HepG2 (cell line): ENCODE data around the gene SZRD1. TPM values are rescaled to one million over a fixed set of nuclear protein-coding genes. Genes with fewer than 3 reads are reported as not detected.
"Not testable (repeated sequence)": the region's sequence is repeated elsewhere in the genome, so short reads cannot be mapped to it uniquely, and the experiment has no call there.

ENCODE experiments used
- ATAC-seq: fragments of 200-7000 bp; cut with Tn5 transposase; 3 replicates; pipeline ENCODE4 v1.9.1; 2020; ENCODE audit warnings: mild to moderate bottlenecking, moderate library complexity
- BruUV-seq: library from RNA; stranded (reverse); fragments of 400-500 nt; replicated peaks from 2 replicates; lab custom pipeline; 2021; lab: Mats Ljungman, UMichigan
- CTCF ChIA-PET: fragments of 300-600 bp; formaldehyde crosslinking; extraction: SDS; loops from one replicate; lab custom pipeline; 2021; ENCODE audit warnings: low total read pairs, inconsistent platforms, low intra/inter-chr PET ratio; lab: Yijun Ruan, JAX
- POLR2A ChIA-PET: fragments of 350-600 bp; sonication (Branson Sonifier 250); formaldehyde crosslinking; loops from one replicate; lab custom pipeline; 2020; ENCODE audit warnings: antibody characterized with exemption, inconsistent platforms; lab: Yijun Ruan, JAX
- DNase-seq: peaks from one replicate; pipeline ENCODE4 v3.0.0-alpha.2; 2015; ENCODE audit warnings: low spot score
- FAIRE-seq: peaks from 3 replicates; lab custom pipeline; 2011; peaks lifted over from hg19 to GRCh38; lab: Jason Lieb, UNC
- H2AFZ ChIP-seq: one replicate; pipeline ENCODE4 v1.6.1; 2011; ENCODE audit warnings: low read length, inconsistent platforms
- H3K27ac ChIP-seq: fragments of 300-600 bp; 3 replicates; pipeline ENCODE4 v1.8.0; 2011; ENCODE audit warnings: mixed run types, mild to moderate bottlenecking, mixed read lengths, low read length, inconsistent platforms; ENCODE audit not compliant: insufficient read depth; ENCODE audit errors: extremely low read length
- H3K27me3 ChIP-seq, 2 experiments: fragments of 200-600 bp in 1 of 2; 2 replicates in 1 of 2; 3 replicates in 1 of 2; pipeline versions ENCODE4 v1.6.0 to v1.8.0; 2011; ENCODE audit warnings: low read length in 2 of 2, mild to moderate bottlenecking in 2 of 2, moderate library complexity in 2 of 2, inconsistent platforms in 1 of 2; ENCODE audit not compliant: insufficient read depth in 2 of 2, control insufficient read depth in 1 of 2
- H3K36me3 ChIP-seq, 2 experiments: fragments of 200-600 bp in 1 of 2; replicated peaks in 1 of 2; 2 replicates in 1 of 2; 3 replicates in 1 of 2; pipeline versions ENCODE4 v1.5.1 to v1.8.0; 2011; ENCODE audit warnings: low read length in 2 of 2, inconsistent platforms in 1 of 2; ENCODE audit not compliant: insufficient read depth in 2 of 2, control insufficient read depth in 1 of 2
- H3K4me1 ChIP-seq: 2 replicates; pipeline ENCODE4 v1.5.1; 2012; ENCODE audit warnings: low read length, inconsistent platforms; ENCODE audit not compliant: insufficient read depth
- H3K4me2 ChIP-seq: 2 replicates; pipeline ENCODE4 v1.6.0; 2011; ENCODE audit warnings: low read depth, low read length, inconsistent platforms
- H3K4me3 ChIP-seq, 3 experiments: fragments of 200-600 bp in 1 of 3; sonication (generic), shearing (Covaris generic) in 1 of 3; replicated peaks in 1 of 3; 2 replicates each; pipeline ENCODE4 v1.5.1; 2011 to 2016; ENCODE audit warnings: low read length in 3 of 3, inconsistent platforms in 2 of 3, low read depth in 2 of 3, mild to moderate bottlenecking in 2 of 3, control low read depth in 1 of 3, mixed read lengths in 1 of 3; ENCODE audit not compliant: insufficient read depth in 1 of 3
- H3K79me2 ChIP-seq: one replicate; pipeline ENCODE4 v1.6.1; 2011; ENCODE audit warnings: low read length, inconsistent platforms; ENCODE audit not compliant: insufficient read depth
- H3K9ac ChIP-seq: 2 replicates; pipeline ENCODE4 v1.6.0; 2011; ENCODE audit warnings: mild to moderate bottlenecking, low read depth, low read length, inconsistent platforms; ENCODE audit not compliant: insufficient read depth
- H3K9me3 ChIP-seq: 2 replicates; pipeline ENCODE4 v1.5.1; 2012; ENCODE audit warnings: mild to moderate bottlenecking, low read length
- H4K20me1 ChIP-seq: 2 replicates; pipeline ENCODE4 v1.6.0; 2011; ENCODE audit warnings: inconsistent platforms, mild to moderate bottlenecking, low read length, moderate library complexity; ENCODE audit not compliant: insufficient read depth
- ADNP ChIP-seq: sonication (generic); formaldehyde crosslinking; IDR thresholded peaks from 2 replicates; pipeline ENCODE4 v1.4.0; 2020; ENCODE audit warnings: missing genetic modification reagents
- CEBPG ChIP-seq: IDR thresholded peaks from 2 replicates; pipeline ENCODE4 v1.6.1; 2016
- FOXA3 ChIP-seq: IDR thresholded peaks from 2 replicates; pipeline ENCODE4 v1.6.1; 2016; ENCODE audit warnings: missing genetic modification reagents, missing compliant biosample characterization
- HNF4A ChIP-seq: sonication (generic); formaldehyde crosslinking; IDR thresholded peaks from 2 replicates; pipeline ENCODE4 v1.4.0; 2020; ENCODE audit warnings: missing genetic modification reagents
- HOXA3 ChIP-seq: sonication (generic); formaldehyde crosslinking; IDR thresholded peaks from 2 replicates; pipeline ENCODE4 v1.5.0; 2020; ENCODE audit warnings: missing genetic modification reagents
- MNT ChIP-seq: fragments of 450-650 bp; IDR thresholded peaks from 2 replicates; pipeline ENCODE4 v1.6.1; 2016
- PAXIP1 ChIP-seq: sonication (generic); formaldehyde crosslinking; conservative IDR thresholded peaks from 2 replicates; pipeline ENCODE4 v1.4.0; 2020; ENCODE audit warnings: mild to moderate bottlenecking, missing genetic modification reagents, moderate library complexity
- ZBTB33 ChIP-seq: sonication (generic); formaldehyde crosslinking; IDR thresholded peaks from 2 replicates; pipeline ENCODE4 v1.4.0; 2020; ENCODE audit warnings: missing genetic modification reagents
- ZMYM3 ChIP-seq: sonication (generic); formaldehyde crosslinking; IDR thresholded peaks from 2 replicates; pipeline ENCODE4 v1.5.1; 2020; ENCODE audit warnings: mild to moderate bottlenecking, missing genetic modification reagents
- ZNF121 ChIP-seq: sonication (generic); formaldehyde crosslinking; IDR thresholded peaks from 2 replicates; pipeline ENCODE4 v1.5.0; 2020; ENCODE audit warnings: mild to moderate bottlenecking, missing genetic modification reagents
- ZNF362 ChIP-seq: sonication (generic); formaldehyde crosslinking; IDR thresholded peaks from 2 replicates; pipeline ENCODE4 v1.4.0; 2020; ENCODE audit warnings: missing genetic modification reagents, mild to moderate bottlenecking, borderline replicate concordance
- ZNF460 ChIP-seq: sonication (generic); formaldehyde crosslinking; IDR thresholded peaks from 2 replicates; pipeline ENCODE4 v1.5.1; 2020; ENCODE audit warnings: missing genetic modification reagents, mild to moderate bottlenecking, borderline replicate concordance
- ZNF770 ChIP-seq: sonication (generic); formaldehyde crosslinking; IDR thresholded peaks from 2 replicates; pipeline ENCODE4 v1.5.0; 2020; ENCODE audit warnings: mild to moderate bottlenecking, missing genetic modification reagents
- WGBS: methylation state at CpG from one replicate; pipeline ENCODE4 v1.1.6; 2017; ENCODE audit warnings: low lambda C conversion rate; 5-methylcytosine and 5-hydroxymethylcytosine counted together
- in situ Hi-C: cut with HindIII; loops from 2 replicates; pipeline ENCODE4 v1.10.0; 2017; ENCODE audit warnings: low pct_unique_long_range_greater_than_20kb; ENCODE audit not compliant: extremely low pct_ligation_motif_present
- intact Hi-C: fragments of 100-400 bp; cut with micrococcal nuclease; formaldehyde crosslinking; loops from one replicate; pipeline ENCODE4 v1.10.0; 2022; ENCODE audit not compliant: unreplicated experiment
- polyA plus RNA-seq, 8 experiments: library from polyadenylated mRNA; depleted of rRNA in 3 of 8; stranded (reverse) in 7 of 8; unstranded in 1 of 8; fragments of >200 nt; fragmentation: Illumina TruSeq in 4 of 8; extraction: Trizol in 4 of 8; gene quantifications; 2 replicates each; pipeline versions ENCODE4 v1.2.1 to v1.2.3, GENCODE V29; 2011 to 2016; ENCODE audit warnings: low read depth in 4 of 8, missing spikeins in 1 of 8, mixed read lengths in 1 of 8; ENCODE audit not compliant: insufficient read depth in 1 of 8
- total RNA-seq, 5 experiments: library from RNA; depleted of rRNA; stranded (reverse); fragments of >200 nt; fragmentation: Illumina TruSeq; extraction: Trizol; gene quantifications; 2 replicates each; pipeline ENCODE4 v1.2.3, GENCODE V29; 2016; ENCODE audit warnings: low read depth in 1 of 5

Gene SZRD1
- total and polyA plus RNA-seq, 2 of the 13 experiments (the other 11 are each of a cell fraction or from before 2014, with no cell fraction given) = 28.5 to 41.4 TPM

- DNase-seq, H3K9me3 ChIP-seq, H2AFZ ChIP-seq, FAIRE-seq, H3K36me3 ChIP-seq, H3K27ac ChIP-seq, BruUV-seq, intact Hi-C loops, ATAC-seq, CTCF ChIA-PET, H3K27me3 ChIP-seq, H3K9ac ChIP-seq, in situ Hi-C loops: not testable (repeated sequence)
- TF ChIP-seq HNF4A (CRISPR knock-in tag) = 0 out of 2 replicates have a peak, but pooled peaks have one; percentile 6
- peak; percentile 71 for TF ChIP-seq CEBPG (CRISPR knock-in tag)
- 0 out of 2 replicates have a peak, but pooled peaks have one; percentile 11 for TF ChIP-seq FOXA3
- TF ChIP-seq ZNF362 = peak; percentile 84; the same call in 1 of the 2 replicates
- peak; percentile 86 for TF ChIP-seq ZNF460 (CRISPR knock-in tag)
- TF ChIP-seq ZNF121 (CRISPR knock-in tag) = peak; percentile 93
- TF ChIP-seq PAXIP1 (CRISPR knock-in tag) = 0 out of 2 replicates have a peak, but pooled peaks have one; percentile 9
- TF ChIP-seq MNT = peak; percentile 22; the same call in 1 of the 2 replicates
- TF ChIP-seq ADNP (CRISPR knock-in tag) = 0 out of 2 replicates have a peak, but pooled peaks have one; percentile 19
- TF ChIP-seq ZBTB33 (CRISPR knock-in tag) = peak; percentile 13; the same call in 1 of the 2 replicates
- TF ChIP-seq HOXA3 (CRISPR knock-in tag) = peak; percentile 30; the same call in 1 of the 2 replicates
- peak; percentile 51; the same call in 1 of the 2 replicates for TF ChIP-seq ZMYM3 (CRISPR knock-in tag)
- peak; percentile 16; the same call in 1 of the 2 replicates for TF ChIP-seq ZNF770
- Histone ChIP-seq H3K4me3 (peak overlapping the region in 1 of 3 experiments; percentile 28; a peak in 1 of 6 replicates), H4K20me1 (peaks cover 24% of the 10 kb centered on the region), H3K4me2 (0 out of 2 replicates have a peak overlapping the region, but pooled peaks have one; percentile 3), H3K79me2 (peaks cover 29% of the 10 kb centered on the region), H3K4me1 (peaks cover 62% of the 10 kb centered on the region)
- WGBS = 59% methylated on average over 3 of the region's 3 CpGs
- POLR2A ChIA-PET = interaction anchor here (3.2 kb wide), 1 partner anchor 13 kb away, joined by 22 read pairs; the partner anchor contains the start of gene FBXO42
Measured at GRCh38 chr1:16365146-16365498, 1.9 kb upstream of the SZRD1 start.
